Transverse colon (tissue), 4 donors: Measurements from ENCODE around the gene SVOP.

Experiments used
- CTCF ChIP-seq, 5 experiments: fragments of 200-600 bp in 3 of 5; fragments of 450-650 bp in 2 of 5; sonication (generic) in 3 of 5; IDR thresholded peaks; 1 replicate in 2 of 5; 2 replicates in 3 of 5; pipeline ENCODE4 v1.5.1; 2016 to 2017; ENCODE audit warnings: antibody characterized with exemption in 5 of 5, inconsistent platforms in 3 of 5, mild to moderate bottlenecking in 2 of 5, moderate library complexity in 1 of 5
- EP300 ChIP-seq: sonication (generic); formaldehyde crosslinking; IDR thresholded peaks from one replicate; pipeline ENCODE4 v1.6.1; 2017; ENCODE audit warnings: antibody characterized with exemption, low read depth
- POLR2A ChIP-seq: fragments of 450-650 bp; IDR thresholded peaks from one replicate; pipeline ENCODE4 v1.6.1; 2016; ENCODE audit warnings: antibody characterized with exemption, mild to moderate bottlenecking, moderate library complexity
- POLR2AphosphoS5 ChIP-seq, 3 donors: sonication (generic); formaldehyde crosslinking; IDR thresholded peaks; one replicate each; pipeline ENCODE4 v1.6.1; 2016; ENCODE audit warnings: antibody characterized with exemption in 3 of 3

GRCh38 chr12:108930756-108931155 lies 90.1 kb downstream of the SVOP start:
- TF ChIP-seq CTCF (IDR thresholded peaks at IDR 0.05) (no peak), POLR2A (no peak), EP300 (no peak), POLR2AphosphoS5 (IDR thresholded peaks at IDR 0.05) (no peak)
